RWPE2 (cell line): ENCODE measurements around the gene DLG2.

Experiments used
- ATAC-seq: fragments of 200-7000 bp; cut with Tn5 transposase; 3 replicates; pipeline ENCODE4 v1.9.1; 2021; ENCODE audit warnings: low read depth
- DNase-seq: peaks from one replicate; pipeline ENCODE4 v3.0.0-alpha.2; 2020; ENCODE audit warnings: low spot score
- H3K27ac ChIP-seq: fragments of 450-650 bp; 2 replicates; pipeline ENCODE4 v1.5.1; 2017; ENCODE audit warnings: mild to moderate bottlenecking; ENCODE audit not compliant: poor library complexity, severe bottlenecking
- H3K27me3 ChIP-seq: fragments of 250-450 bp; sonication (Bioruptor Pico); 2 replicates; pipeline ENCODE4 v1.5.1; 2021; ENCODE audit warnings: mild to moderate bottlenecking, moderate library complexity; ENCODE audit not compliant: insufficient read depth, poor library complexity, severe bottlenecking
- H3K36me3 ChIP-seq: fragments of 250-450 bp; sonication (Bioruptor Pico); 2 replicates; pipeline ENCODE4 v1.5.1; 2020; ENCODE audit warnings: low read depth, mild to moderate bottlenecking, moderate library complexity
- H3K4me1 ChIP-seq: fragments of 250-450 bp; sonication (Bioruptor Pico); 2 replicates; pipeline ENCODE4 v1.5.1; 2021; ENCODE audit warnings: mild to moderate bottlenecking, moderate library complexity; ENCODE audit not compliant: insufficient read depth, poor library complexity, severe bottlenecking
- H3K4me3 ChIP-seq: fragments of 250-450 bp; sonication (Bioruptor Pico); 2 replicates; pipeline ENCODE4 v1.5.1; 2021; ENCODE audit warnings: mild to moderate bottlenecking, moderate library complexity; ENCODE audit not compliant: severe bottlenecking
- H3K9me3 ChIP-seq: fragments of 250-450 bp; sonication (Bioruptor Pico); 2 replicates; pipeline ENCODE4 v1.5.1; 2021; ENCODE audit warnings: mild to moderate bottlenecking, moderate library complexity; ENCODE audit not compliant: severe bottlenecking
- TF ChIP-seq, protein P1 (sequence below): fragments of 450-650 bp; IDR thresholded peaks from one replicate; pipeline ENCODE4 v1.5.1; 2017; ENCODE audit warnings: mild to moderate bottlenecking, moderate library complexity; ENCODE audit not compliant: poor library complexity, severe bottlenecking

DLG2 gene

GRCh38 chr11:84558085-84558905 is 1068.8 kb downstream of the DLG2 start:
- no peak for DNase-seq
- no peaks in the 10 kb centered on the region for H3K36me3 ChIP-seq
- peak; percentile 64; the same call in 2 of the 3 replicates for ATAC-seq

GRCh38 chr11:84552791-84553190 is 1074.4 kb downstream of the DLG2 start:
- DNase-seq: no peak
- TF ChIP-seq, protein P1, sequence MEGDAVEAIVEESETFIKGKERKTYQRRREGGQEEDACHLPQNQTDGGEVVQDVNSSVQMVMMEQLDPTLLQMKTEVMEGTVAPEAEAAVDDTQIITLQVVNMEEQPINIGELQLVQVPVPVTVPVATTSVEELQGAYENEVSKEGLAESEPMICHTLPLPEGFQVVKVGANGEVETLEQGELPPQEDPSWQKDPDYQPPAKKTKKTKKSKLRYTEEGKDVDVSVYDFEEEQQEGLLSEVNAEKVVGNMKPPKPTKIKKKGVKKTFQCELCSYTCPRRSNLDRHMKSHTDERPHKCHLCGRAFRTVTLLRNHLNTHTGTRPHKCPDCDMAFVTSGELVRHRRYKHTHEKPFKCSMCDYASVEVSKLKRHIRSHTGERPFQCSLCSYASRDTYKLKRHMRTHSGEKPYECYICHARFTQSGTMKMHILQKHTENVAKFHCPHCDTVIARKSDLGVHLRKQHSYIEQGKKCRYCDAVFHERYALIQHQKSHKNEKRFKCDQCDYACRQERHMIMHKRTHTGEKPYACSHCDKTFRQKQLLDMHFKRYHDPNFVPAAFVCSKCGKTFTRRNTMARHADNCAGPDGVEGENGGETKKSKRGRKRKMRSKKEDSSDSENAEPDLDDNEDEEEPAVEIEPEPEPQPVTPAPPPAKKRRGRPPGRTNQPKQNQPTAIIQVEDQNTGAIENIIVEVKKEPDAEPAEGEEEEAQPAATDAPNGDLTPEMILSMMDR: no peak
- H3K27ac ChIP-seq: no peak overlapping the region

More at GRCh38 chr11:84558085-84558905, 1068.8 kb downstream of the DLG2 start:
- no peak overlapping the region for H3K4me3 ChIP-seq
- H3K27ac ChIP-seq: no peak overlapping the region
- H3K9me3 ChIP-seq: no peaks in the 10 kb centered on the region
- TF ChIP-seq, protein P1: peak; percentile 85
- no peaks in the 10 kb centered on the region for H3K27me3 ChIP-seq
- H3K4me1 ChIP-seq: no peaks in the 10 kb centered on the region

DNA sequence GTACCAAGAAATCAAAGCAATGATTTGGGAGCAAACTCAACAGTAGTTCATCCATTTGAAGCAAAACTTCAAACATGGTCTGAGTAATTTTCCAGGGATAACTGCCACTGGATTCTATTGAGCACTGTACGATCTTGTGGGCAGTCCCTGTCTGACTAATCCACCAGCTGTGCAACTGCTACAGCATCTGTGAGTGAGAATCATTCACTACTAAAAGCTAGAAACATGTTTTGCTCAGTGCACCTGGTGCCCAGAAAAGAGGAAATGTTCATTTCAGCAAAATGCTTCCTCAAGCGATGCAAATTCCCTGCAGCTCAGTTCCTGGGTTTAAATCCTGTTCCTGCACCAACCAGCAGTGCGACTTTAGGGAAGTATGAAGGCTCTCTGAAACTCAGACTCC is 1077.9 kb downstream of the DLG2 start:
- TF ChIP-seq, protein P1: no peak
- DNase-seq: no peak
- no peak overlapping the region for H3K27ac ChIP-seq

More at GRCh38 chr11:84552791-84553190, 1074.4 kb downstream of the DLG2 start:
- Histone ChIP-seq H3K4me1 (no peaks in the 10 kb centered on the region), H3K4me3 (no peak overlapping the region), H3K36me3 (no peaks in the 10 kb centered on the region), H3K27me3 (no peaks in the 10 kb centered on the region), H3K9me3 (no peaks in the 10 kb centered on the region)
- no peak for ATAC-seq

DNA sequence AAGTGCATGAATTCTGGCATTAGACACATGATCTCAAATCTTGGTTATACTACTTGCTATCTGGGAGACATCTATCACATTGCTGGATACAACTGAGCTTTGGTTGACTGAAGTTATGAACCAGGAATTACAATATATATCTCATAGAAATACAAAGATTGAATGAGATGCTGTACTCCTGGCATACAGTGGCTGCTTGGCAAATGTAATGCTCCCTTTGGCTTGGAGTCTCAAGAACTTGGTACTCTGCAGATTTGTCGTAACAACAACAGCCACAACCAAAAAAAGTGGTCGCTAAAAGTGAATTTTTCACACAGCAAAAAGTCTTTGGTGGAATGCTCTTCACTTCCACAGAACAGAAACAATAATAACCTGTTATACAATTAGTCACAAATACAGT is 1082.6 kb downstream of the DLG2 start:
- DNase-seq (no peak), ATAC-seq (no peak)
- Histone ChIP-seq H3K27ac (no peak overlapping the region), H3K36me3 (no peaks in the 10 kb centered on the region), H3K4me3 (no peak overlapping the region), H3K4me1 (no peaks in the 10 kb centered on the region), H3K9me3 (no peaks in the 10 kb centered on the region), H3K27me3 (no peaks in the 10 kb centered on the region)
- TF ChIP-seq, protein P1: no peak

More for the DNA sequence above, 1077.9 kb downstream of the DLG2 start:
- no peak for ATAC-seq
- Histone ChIP-seq H3K27me3 (no peaks in the 10 kb centered on the region), H3K4me3 (no peak overlapping the region), H3K9me3 (no peaks in the 10 kb centered on the region), H3K36me3 (no peaks in the 10 kb centered on the region), H3K4me1 (no peaks in the 10 kb centered on the region)
